ENCODE results near the gene ARPC1B.

The ARPC1B gene

GRCh38 chr7:99398891-99399445 lies 24.4 kb downstream of the ARPC1B start:
- H3K27me3 ChIP-seq (ENCODE audit: insufficient read depth, low read length, poor library complexity, severe bottlenecking): no peaks in the 10 kb centered on the region

DNA sequence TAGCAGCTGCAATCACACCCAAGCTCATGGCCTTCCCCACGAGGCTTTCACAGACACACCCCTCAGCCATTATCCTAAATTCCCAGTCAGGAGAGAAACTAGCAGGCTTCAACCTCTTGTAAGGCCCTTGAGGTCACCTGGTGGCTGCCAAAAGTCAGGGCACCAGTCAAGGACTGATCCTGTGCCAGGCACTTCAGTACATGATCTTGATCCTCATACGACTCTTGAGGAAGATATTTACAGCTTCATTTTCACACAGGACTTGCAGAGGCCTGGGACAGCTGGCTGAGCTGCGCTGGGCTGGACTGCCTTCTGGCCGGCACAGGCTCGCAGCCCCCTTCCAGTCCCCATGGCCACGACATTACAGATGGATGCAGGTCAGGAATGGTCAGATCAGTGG lies 25.1 kb downstream of the ARPC1B start:
- Histone ChIP-seq H3K4me3 (ENCODE audit: low read length, poor library complexity, severe bottlenecking) (no peak overlapping the region), H2AFZ (ENCODE audit: low read length) (no peak overlapping the region), H4K20me1 (ENCODE audit: insufficient read depth, low read length, poor library complexity, severe bottlenecking) (peaks cover 11% of the 10 kb centered on the region), H3K9ac (ENCODE audit: low read depth, low read length, poor library complexity, severe bottlenecking) (no peak overlapping the region), H3F3A (ENCODE audit: low read depth) (no peaks in the 10 kb centered on the region), H3K36me3 (ENCODE audit: insufficient read depth, low read length) (peaks cover 80% of the 10 kb centered on the region; the same call in 1 of the 2 replicates), H3K79me2 (ENCODE audit: insufficient read depth, low read length) (peaks cover 10% of the 10 kb centered on the region; the same call in 1 of the 2 replicates), H3K27me3 (ENCODE audit: insufficient read depth, low read length, poor library complexity, severe bottlenecking) (no peaks in the 10 kb centered on the region), H3K4me1 (ENCODE audit: insufficient read depth, low read length, poor library complexity, severe bottlenecking) (no peaks in the 10 kb centered on the region), H3K9me3 (ENCODE audit: insufficient read depth, low read depth, low read length) (no peaks in the 10 kb centered on the region), H3K9me2 (replicated peaks; ENCODE audit: low read depth, low read length) (no peaks in the 10 kb centered on the region), H3K4me2 (ENCODE audit: low read depth, low read length, poor library complexity, severe bottlenecking) (no peak overlapping the region)
- TF ChIP-seq EZH2phosphoT487 (IDR thresholded peaks at IDR 0.05; ENCODE audit: borderline replicate concordance): no peak
- TF ChIP-seq, protein P1, sequence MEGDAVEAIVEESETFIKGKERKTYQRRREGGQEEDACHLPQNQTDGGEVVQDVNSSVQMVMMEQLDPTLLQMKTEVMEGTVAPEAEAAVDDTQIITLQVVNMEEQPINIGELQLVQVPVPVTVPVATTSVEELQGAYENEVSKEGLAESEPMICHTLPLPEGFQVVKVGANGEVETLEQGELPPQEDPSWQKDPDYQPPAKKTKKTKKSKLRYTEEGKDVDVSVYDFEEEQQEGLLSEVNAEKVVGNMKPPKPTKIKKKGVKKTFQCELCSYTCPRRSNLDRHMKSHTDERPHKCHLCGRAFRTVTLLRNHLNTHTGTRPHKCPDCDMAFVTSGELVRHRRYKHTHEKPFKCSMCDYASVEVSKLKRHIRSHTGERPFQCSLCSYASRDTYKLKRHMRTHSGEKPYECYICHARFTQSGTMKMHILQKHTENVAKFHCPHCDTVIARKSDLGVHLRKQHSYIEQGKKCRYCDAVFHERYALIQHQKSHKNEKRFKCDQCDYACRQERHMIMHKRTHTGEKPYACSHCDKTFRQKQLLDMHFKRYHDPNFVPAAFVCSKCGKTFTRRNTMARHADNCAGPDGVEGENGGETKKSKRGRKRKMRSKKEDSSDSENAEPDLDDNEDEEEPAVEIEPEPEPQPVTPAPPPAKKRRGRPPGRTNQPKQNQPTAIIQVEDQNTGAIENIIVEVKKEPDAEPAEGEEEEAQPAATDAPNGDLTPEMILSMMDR (conservative IDR thresholded peaks at IDR 0.05; ENCODE audit: low read length): no peak

More at GRCh38 chr7:99398891-99399445, 24.4 kb downstream of the ARPC1B start:
- Histone ChIP-seq H3K9me2 (replicated peaks; ENCODE audit: low read depth, low read length) (no peaks in the 10 kb centered on the region), H2AFZ (ENCODE audit: low read length) (no peak overlapping the region), H3K36me3 (ENCODE audit: insufficient read depth, low read length) (peaks cover 83% of the 10 kb centered on the region; the same call in 1 of the 2 replicates), H3K9me3 (ENCODE audit: insufficient read depth, low read depth, low read length) (no peaks in the 10 kb centered on the region), H4K20me1 (ENCODE audit: insufficient read depth, low read length, poor library complexity, severe bottlenecking) (peaks cover 5% of the 10 kb centered on the region), H3F3A (ENCODE audit: low read depth) (no peaks in the 10 kb centered on the region), H3K4me2 (ENCODE audit: low read depth, low read length, poor library complexity, severe bottlenecking) (no peak overlapping the region), H3K79me2 (ENCODE audit: insufficient read depth, low read length) (peaks cover 4% of the 10 kb centered on the region; the same call in 1 of the 2 replicates), H3K4me3 (ENCODE audit: low read length, poor library complexity, severe bottlenecking) (no peak overlapping the region), H3K9ac (ENCODE audit: low read depth, low read length, poor library complexity, severe bottlenecking) (no peak overlapping the region), H3K4me1 (ENCODE audit: insufficient read depth, low read length, poor library complexity, severe bottlenecking) (no peaks in the 10 kb centered on the region)
- TF ChIP-seq, protein P1 (conservative IDR thresholded peaks at IDR 0.05; ENCODE audit: low read length): no peak
- no peak for TF ChIP-seq EZH2phosphoT487 (IDR thresholded peaks at IDR 0.05; ENCODE audit: borderline replicate concordance)

- Histone ChIP-seq H3K27me3 (ENCODE audit: insufficient read depth, low read length, poor library complexity, severe bottlenecking) (no peaks in the 10 kb centered on the region), H2AFZ (ENCODE audit: low read length) (no peak overlapping the region), H3F3A (ENCODE audit: low read depth) (no peaks in the 10 kb centered on the region), H3K36me3 (ENCODE audit: insufficient read depth, low read length) (peaks cover 50% of the 10 kb centered on the region; the same call in 1 of the 2 replicates), H4K20me1 (ENCODE audit: insufficient read depth, low read length, poor library complexity, severe bottlenecking) (peaks cover 26% of the 10 kb centered on the region), H3K9me2 (replicated peaks; ENCODE audit: low read depth, low read length) (no peaks in the 10 kb centered on the region), H3K4me3 (ENCODE audit: low read length, poor library complexity, severe bottlenecking) (no peak overlapping the region), H3K4me1 (ENCODE audit: insufficient read depth, low read length, poor library complexity, severe bottlenecking) (peaks cover 20% of the 10 kb centered on the region), H3K9ac (ENCODE audit: low read depth, low read length, poor library complexity, severe bottlenecking) (no peak overlapping the region), H3K79me2 (ENCODE audit: insufficient read depth, low read length) (peaks cover 42% of the 10 kb centered on the region), H3K9me3 (ENCODE audit: insufficient read depth, low read depth, low read length) (no peaks in the 10 kb centered on the region), H3K4me2 (ENCODE audit: low read depth, low read length, poor library complexity, severe bottlenecking) (no peak overlapping the region)
- TF ChIP-seq, protein P1 (conservative IDR thresholded peaks at IDR 0.05; ENCODE audit: low read length): no peak
- no peak for TF ChIP-seq EZH2phosphoT487 (IDR thresholded peaks at IDR 0.05; ENCODE audit: borderline replicate concordance)
These were observed 28.3 kb downstream of the ARPC1B start for GRCh38 chr7:99402854-99403253.
